HG03460 (cell line): ENCODE measurements around the gene CCDC12.
A peak's percentile ranks its signal among the peaks of the same experiment; 100 is the strongest.

Experiments used
- ATAC-seq: cut with Tn5 transposase; IDR thresholded peaks from one replicate; pipeline ENCODE4 v1.9.1; 2021; ENCODE audit not compliant: unreplicated experiment

CCDC12 gene

GRCh38 chr3:46997453-46998091 lies 21.0 kb upstream of the CCDC12 start:
- no peak for ATAC-seq

- no peak for ATAC-seq
These were observed 20.3 kb upstream of the CCDC12 start for GRCh38 chr3:46996689-46997452.

GRCh38 chr3:46995901-46996562 lies 19.5 kb upstream of the CCDC12 start:
- ATAC-seq: no peak

- ATAC-seq: no peak
These were observed 18.5 kb upstream of the CCDC12 start for GRCh38 chr3:46994801-46995731.

- no peak for ATAC-seq
These were observed 17.4 kb upstream of the CCDC12 start for GRCh38 chr3:46993986-46994385.

- no peak for ATAC-seq
These were observed 16.7 kb upstream of the CCDC12 start for GRCh38 chr3:46993292-46993691.

GRCh38 chr3:46992231-46992630 lies 15.7 kb upstream of the CCDC12 start:
- ATAC-seq: no peak

- no peak for ATAC-seq
These were observed 15.0 kb upstream of the CCDC12 start for GRCh38 chr3:46991406-46992165.

GRCh38 chr3:46990573-46991374 lies 14.2 kb upstream of the CCDC12 start:
- no peak for ATAC-seq

GRCh38 chr3:46989146-46989810 lies 12.7 kb upstream of the CCDC12 start:
- ATAC-seq: no peak

- no peak for ATAC-seq
These were observed 12.1 kb upstream of the CCDC12 start for GRCh38 chr3:46988616-46989015.

GRCh38 chr3:46987743-46988401 lies 11.3 kb upstream of the CCDC12 start:
- peak; percentile 77 for ATAC-seq

GRCh38 chr3:46987319-46987742 lies 10.8 kb upstream of the CCDC12 start:
- ATAC-seq: no peak

- ATAC-seq: no peak
These were observed 10.3 kb upstream of the CCDC12 start for GRCh38 chr3:46986782-46987310.

- no peak for ATAC-seq
These were observed 9.6 kb upstream of the CCDC12 start for GRCh38 chr3:46986055-46986730.

- no peak for ATAC-seq
These were observed 9.0 kb upstream of the CCDC12 start for GRCh38 chr3:46985588-46985987.

- no peak for ATAC-seq
These were observed 8.3 kb upstream of the CCDC12 start for GRCh38 chr3:46984591-46985459.
